K562 (cell line): ENCODE measurements around the gene CLDND2. TPM values are rescaled to one million over a fixed set of nuclear protein-coding genes. Genes with fewer than 3 reads are reported as not detected.
A peak's percentile ranks its signal among the peaks of the same experiment; 100 is the strongest.

Experiments used
- DEAF1 ChIP-seq: fragments of 450-650 bp; formaldehyde crosslinking; IDR thresholded peaks from 2 replicates; pipeline ENCODE4 v1.4.0; 2020; ENCODE audit warnings: mild to moderate bottlenecking, moderate library complexity
- KDM5B ChIP-seq: fragments of 200-600 bp; sonication (generic); IDR thresholded peaks from 2 replicates; pipeline ENCODE4 v1.6.1; 2012; ENCODE audit warnings: low read depth, mild to moderate bottlenecking, moderate library complexity, low read length, control low read depth, inconsistent platforms; ENCODE audit not compliant: insufficient replicate concordance
- MAFK ChIP-seq: IDR thresholded peaks from 2 replicates; pipeline ENCODE4 v1.6.1; 2011; ENCODE audit warnings: low read length, improper control_type of control experiment
- MEF2D ChIP-seq: conservative IDR thresholded peaks from 2 replicates; pipeline ENCODE4 v1.6.1; 2016; ENCODE audit warnings: low read depth, missing genetic modification characterization, missing compliant biosample characterization
- MIER1 ChIP-seq: fragments of 450-650 bp; IDR thresholded peaks from 2 replicates; pipeline ENCODE4 v1.6.1; 2016; ENCODE audit warnings: antibody characterized with exemption, mild to moderate bottlenecking, low read depth
- MYC ChIP-seq, 2 experiments: fragments of 250-450 bp in 1 of 2; sonication (Bioruptor Pico) in 1 of 2; IDR thresholded peaks; 2 replicates each; pipeline versions ENCODE4 v1.5.1 to v1.6.1; 2012 to 2021; ENCODE audit warnings: low read depth in 2 of 2, borderline replicate concordance in 1 of 2, improper control_type of control experiment in 1 of 2, low read length in 1 of 2, mild to moderate bottlenecking in 1 of 2, moderate library complexity in 1 of 2
- RBM39 ChIP-seq: fragments of 200-400 bp; formaldehyde crosslinking; optimal IDR thresholded peaks from 2 replicates; pipeline ENCODE3; 2018; ENCODE audit warnings: low read depth, low read length
- STAG1 ChIP-seq: sonication (generic); formaldehyde crosslinking; IDR thresholded peaks from 2 replicates; pipeline ENCODE4 v1.5.0; 2020; ENCODE audit warnings: missing genetic modification reagents, borderline replicate concordance
- TEAD1 ChIP-seq, 2 experiments: fragments of 450-650 bp in 1 of 2; sonication (generic) in 1 of 2; formaldehyde crosslinking; IDR thresholded peaks; 2 replicates each; pipeline versions ENCODE4 v1.4.0 to v1.8.0; 2020 to 2022; ENCODE audit warnings: mild to moderate bottlenecking in 2 of 2, missing genetic modification reagents in 1 of 2
- ZFP30 ChIP-seq: fragments of 250-450 bp; sonication (Bioruptor Pico); IDR thresholded peaks from 2 replicates; pipeline ENCODE4 v1.8.0; 2022; ENCODE audit warnings: moderate library complexity, mild to moderate bottlenecking, inconsistent platforms, borderline replicate concordance
- ZNF384 ChIP-seq: IDR thresholded peaks from 2 replicates; pipeline ENCODE4 v1.6.1; 2012; ENCODE audit warnings: low read depth, low read length, improper control_type of control experiment
- ZNF764 ChIP-seq: fragments of 250-450 bp; sonication (Bioruptor Pico); IDR thresholded peaks from 2 replicates; pipeline ENCODE4 v1.4.0; 2020; ENCODE audit warnings: low read depth, mild to moderate bottlenecking, moderate library complexity
- polyA plus RNA-seq, 8 experiments: library from polyadenylated mRNA; depleted of rRNA in 4 of 8; stranded (reverse) in 5 of 8; unstranded in 3 of 8; fragments of >200 nt; fragmentation: Nextera tagmentation in 2 of 8; fragmentation: Illumina TruSeq in 1 of 8; extraction: Ambion mirVana in 2 of 8; extraction: Trizol in 1 of 8; gene quantifications; 2 replicates each; pipeline versions ENCODE4 v1.2.1 to v1.2.3, GENCODE V29; 2011 to 2014; ENCODE audit warnings: inconsistent platforms in 1 of 8, missing spikeins in 1 of 8
- total RNA-seq, 7 experiments: library from RNA; depleted of rRNA in 6 of 7; stranded (reverse); fragments of >200 nt in 6 of 7; fragmentation: Illumina TruSeq in 2 of 7; extraction: Trizol in 2 of 7; gene quantifications; 2 replicates each; pipeline versions ENCODE4 v1.2.1 to v1.2.3, GENCODE V29; 2011 to 2021; ENCODE audit warnings: low replicate concordance in 1 of 7
- TF ChIP-seq, protein P1 (sequence below): fragments of 450-650 bp; IDR thresholded peaks from 2 replicates; pipeline ENCODE4 v1.6.1; 2016; ENCODE audit warnings: low read depth

The CLDND2 gene
- total and polyA plus RNA-seq, 9 of the 15 experiments (the other 6 are each of a cell fraction or from before 2014, with no cell fraction given) = 0.45 to 4.0 (median 1.2) TPM; not detected in 3

- TF ChIP-seq, protein P1, sequence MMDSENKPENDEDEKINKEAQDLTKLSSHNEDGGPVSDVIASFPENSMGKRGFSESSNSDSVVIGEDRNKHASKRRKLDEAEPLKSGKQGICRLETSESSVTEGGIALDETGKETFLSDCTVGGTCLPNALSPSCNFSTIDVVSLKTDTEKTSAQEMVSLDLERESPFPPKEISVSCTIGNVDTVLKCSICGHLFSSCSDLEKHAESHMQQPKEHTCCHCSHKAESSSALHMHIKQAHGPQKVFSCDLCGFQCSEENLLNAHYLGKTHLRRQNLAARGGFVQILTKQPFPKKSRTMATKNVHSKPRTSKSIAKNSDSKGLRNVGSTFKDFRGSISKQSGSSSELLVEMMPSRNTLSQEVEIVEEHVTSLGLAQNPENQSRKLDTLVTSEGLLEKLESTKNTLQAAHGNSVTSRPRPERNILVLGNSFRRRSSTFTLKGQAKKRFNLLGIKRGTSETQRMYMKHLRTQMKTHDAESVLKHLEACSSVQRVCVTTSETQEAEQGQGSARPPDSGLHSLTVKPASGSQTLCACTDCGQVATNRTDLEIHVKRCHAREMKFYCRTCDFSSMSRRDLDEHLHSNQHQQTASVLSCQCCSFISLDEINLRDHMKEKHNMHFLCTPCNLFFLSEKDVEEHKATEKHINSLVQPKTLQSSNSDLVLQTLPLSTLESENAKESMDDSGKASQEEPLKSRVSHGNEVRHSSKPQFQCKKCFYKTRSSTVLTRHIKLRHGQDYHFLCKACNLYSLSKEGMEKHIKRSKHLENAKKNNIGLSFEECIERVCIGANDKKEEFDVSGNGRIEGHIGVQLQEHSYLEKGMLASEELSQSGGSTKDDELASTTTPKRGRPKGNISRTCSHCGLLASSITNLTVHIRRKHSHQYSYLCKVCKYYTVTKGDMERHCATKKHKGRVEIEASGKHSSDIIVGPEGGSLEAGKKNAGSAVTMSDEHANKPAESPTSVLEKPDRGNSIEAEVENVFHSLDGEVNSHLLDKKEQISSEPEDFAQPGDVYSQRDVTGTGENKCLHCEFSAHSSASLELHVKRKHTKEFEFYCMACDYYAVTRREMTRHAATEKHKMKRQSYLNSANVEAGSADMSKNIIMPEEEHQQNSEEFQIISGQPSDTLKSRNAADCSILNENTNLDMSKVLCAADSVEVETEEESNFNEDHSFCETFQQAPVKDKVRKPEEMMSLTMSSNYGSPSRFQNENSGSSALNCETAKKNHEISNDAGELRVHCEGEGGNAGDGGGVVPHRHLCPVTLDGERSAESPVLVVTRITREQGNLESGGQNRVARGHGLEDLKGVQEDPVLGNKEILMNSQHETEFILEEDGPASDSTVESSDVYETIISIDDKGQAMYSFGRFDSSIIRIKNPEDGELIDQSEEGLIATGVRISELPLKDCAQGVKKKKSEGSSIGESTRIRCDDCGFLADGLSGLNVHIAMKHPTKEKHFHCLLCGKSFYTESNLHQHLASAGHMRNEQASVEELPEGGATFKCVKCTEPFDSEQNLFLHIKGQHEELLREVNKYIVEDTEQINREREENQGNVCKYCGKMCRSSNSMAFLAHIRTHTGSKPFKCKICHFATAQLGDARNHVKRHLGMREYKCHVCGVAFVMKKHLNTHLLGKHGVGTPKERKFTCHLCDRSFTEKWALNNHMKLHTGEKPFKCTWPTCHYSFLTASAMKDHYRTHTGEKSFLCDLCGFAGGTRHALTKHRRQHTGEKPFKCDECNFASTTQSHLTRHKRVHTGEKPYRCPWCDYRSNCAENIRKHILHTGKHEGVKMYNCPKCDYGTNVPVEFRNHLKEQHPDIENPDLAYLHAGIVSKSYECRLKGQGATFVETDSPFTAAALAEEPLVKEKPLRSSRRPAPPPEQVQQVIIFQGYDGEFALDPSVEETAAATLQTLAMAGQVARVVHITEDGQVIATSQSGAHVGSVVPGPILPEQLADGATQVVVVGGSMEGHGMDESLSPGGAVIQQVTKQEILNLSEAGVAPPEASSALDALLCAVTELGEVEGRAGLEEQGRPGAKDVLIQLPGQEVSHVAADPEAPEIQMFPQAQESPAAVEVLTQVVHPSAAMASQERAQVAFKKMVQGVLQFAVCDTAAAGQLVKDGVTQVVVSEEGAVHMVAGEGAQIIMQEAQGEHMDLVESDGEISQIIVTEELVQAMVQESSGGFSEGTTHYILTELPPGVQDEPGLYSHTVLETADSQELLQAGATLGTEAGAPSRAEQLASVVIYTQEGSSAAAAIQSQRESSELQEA = no peak
- TF ChIP-seq MEF2D (tag) (no peak), MAFK (no peak), RBM39 (no peak), DEAF1 (CRISPR knock-in tag) (peak; percentile 62), ZFP30 (CRISPR knock-in tag) (no peak), ZNF384 (0 out of 2 replicates have a peak, but pooled peaks have one; percentile 22), STAG1 (CRISPR knock-in tag) (peak; percentile 76), TEAD1 (CRISPR knock-in tag; IDR thresholded peaks at IDR 0.05) (peak in 1 of 2 experiments; percentile 70; a peak in 2 of 4 replicates), ZNF764 (CRISPR knock-in tag) (no peak), MYC (IDR thresholded peaks at IDR 0.05; ENCODE audit: low read depth, low read length) (peak; percentile 67), MYC (CRISPR knock-in tag; IDR thresholded peaks at IDR 0.05; ENCODE audit: borderline replicate concordance, low read depth) (no peak), KDM5B (no peak), MIER1 (peak; percentile 65)
Observed at GRCh38 chr19:51338563-51339312, 30.1 kb downstream of the CLDND2 start (continued).
